ENCODE results near the gene TSPAN18. TPM values are rescaled to one million over a fixed set of nuclear protein-coding genes. Genes with fewer than 3 reads are reported as not detected.

Gene TSPAN18
- total and polyA plus RNA-seq, 10 of the 15 experiments (the other 5 are each of a cell fraction or from before 2014, with no cell fraction given), result 0.02 to 0.77 (median 0.13) TPM; not detected in 1

DNA sequence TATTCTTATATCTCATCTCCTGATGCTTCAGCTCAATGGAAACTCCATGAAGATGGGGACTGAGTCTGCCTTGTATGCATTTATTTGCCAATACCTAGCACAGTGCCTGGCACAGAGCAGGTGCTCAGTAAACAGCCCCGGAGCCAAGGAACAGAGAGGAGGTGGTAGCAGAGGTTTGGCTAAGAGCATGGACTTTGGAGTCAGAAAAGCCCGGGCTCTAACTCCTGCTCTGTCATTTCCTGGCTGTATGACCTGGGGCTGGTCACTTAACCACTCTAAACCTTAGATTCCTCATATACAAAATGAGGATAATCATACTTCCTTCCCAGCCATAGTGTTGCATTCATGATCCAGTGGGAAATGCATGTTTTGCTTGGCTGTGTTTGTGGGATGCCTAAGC is 187.3 kb downstream of the TSPAN18 start:
- H3K4me3 ChIP-seq, result no peak overlapping the region
- H3K4me1 ChIP-seq (ENCODE audit: control insufficient read depth, insufficient read depth, low read length), result peaks cover 7% of the 10 kb centered on the region
- no peaks in the 10 kb centered on the region for H3K36me3 ChIP-seq (ENCODE audit: control insufficient read depth in 2 of 2, insufficient read depth in 2 of 2, low read length in 1 of 2)
- TF ChIP-seq GATAD2B (conservative IDR thresholded peaks at IDR 0.05; ENCODE audit: low read depth), result no peak
- TF ChIP-seq HDAC2 (IDR thresholded peaks at IDR 0.05), result no peak
- no peak for TF ChIP-seq E2F4 (IDR thresholded peaks at IDR 0.05; ENCODE audit: low read depth, low read length)
- no peak for TF ChIP-seq ZNF384 (IDR thresholded peaks at IDR 0.05; ENCODE audit: borderline replicate concordance, low read depth, low read length)
- no peak for TF ChIP-seq CEBPZ (IDR thresholded peaks at IDR 0.05; ENCODE audit: low read depth, low read length)
- no peak for TF ChIP-seq FOXK2 (IDR thresholded peaks at IDR 0.05)
- TF ChIP-seq CEBPB (IDR thresholded peaks at IDR 0.05; ENCODE audit: borderline replicate concordance in 1 of 2, low read depth in 2 of 2, low read length in 2 of 2), result no peak
- no peak for TF ChIP-seq ELK1 (IDR thresholded peaks at IDR 0.05; ENCODE audit: low read depth, low read length)
- no peak for FAIRE-seq
- WGBS (ENCODE audit: insufficient coverage, insufficient replicate concordance, low lambda C conversion rate, missing lambda C conversion rate), result 37% methylated on average over 2 of the region's 2 CpGs
- intact Hi-C loops (cut with micrococcal nuclease; ENCODE audit: unreplicated experiment), result loop anchor here (10.0 kb wide), 2 partner anchors 259 to 629 kb away; no protein-coding TSS in a partner anchor
- CTCF ChIA-PET, result interaction anchor here (0.6 to 1.2 kb wide), 3 partner anchors 13 to 357 kb away, joined by 3 to 5 read pairs (median 4); no protein-coding TSS in a partner anchor
- no peaks in the 10 kb centered on the region for H3K9me3 ChIP-seq (replicated peaks; ENCODE audit: control insufficient read depth, insufficient read depth, low read length)
- POLR2A ChIA-PET, result no interaction called here
- H3K4me2 ChIP-seq (ENCODE audit: control insufficient read depth, insufficient read depth), result no peak overlapping the region
- H4K20me1 ChIP-seq (ENCODE audit: control insufficient read depth, insufficient read depth), result no peaks in the 10 kb centered on the region
- in situ Hi-C loops (cut with MboI), result loop anchor here (5.0 to 10.0 kb wide), 2 partner anchors 189 to 357 kb away; partner anchors contain the start of gene TSPAN18
- no peak for DNase-seq (ENCODE audit: low read depth, low spot score)
- ATAC-seq, result no peak
- no peaks in the 10 kb centered on the region for H3K79me2 ChIP-seq (ENCODE audit: control insufficient read depth, insufficient read depth, low read length)
- H3K27ac ChIP-seq (ENCODE audit: control insufficient read depth, insufficient read depth), result no peak overlapping the region
- SMC1A ChIA-PET (ENCODE audit: uncharacterized antibody, unreplicated experiment), result no interaction called here
- H3K27me3 ChIP-seq (replicated peaks in 1 of 2; ENCODE audit: control insufficient read depth in 2 of 2, insufficient read depth in 2 of 2, low read length in 1 of 2), result no peaks in the 10 kb centered on the region; a peak in 1 of 4 replicates
- no peak overlapping the region for H3K9ac ChIP-seq (ENCODE audit: control insufficient read depth, insufficient read depth, low read length)
- no peak overlapping the region for H2AFZ ChIP-seq (ENCODE audit: control insufficient read depth, low read depth, low read length)
- RAD21 ChIA-PET (ENCODE audit: unreplicated experiment), result no interaction called here
- no TSS peak for BruUV-seq (replicated peaks)
